ENCODE results near the gene GRIK5.
"Not testable (repeated sequence)": the region's sequence is repeated elsewhere in the genome, so short reads cannot be mapped to it uniquely, and the experiment has no call there.

GRIK5 gene

GRCh38 chr19:42006569-42006968 lies 63.4 kb downstream of the GRIK5 start:
- no peak for DNase-seq

DNA sequence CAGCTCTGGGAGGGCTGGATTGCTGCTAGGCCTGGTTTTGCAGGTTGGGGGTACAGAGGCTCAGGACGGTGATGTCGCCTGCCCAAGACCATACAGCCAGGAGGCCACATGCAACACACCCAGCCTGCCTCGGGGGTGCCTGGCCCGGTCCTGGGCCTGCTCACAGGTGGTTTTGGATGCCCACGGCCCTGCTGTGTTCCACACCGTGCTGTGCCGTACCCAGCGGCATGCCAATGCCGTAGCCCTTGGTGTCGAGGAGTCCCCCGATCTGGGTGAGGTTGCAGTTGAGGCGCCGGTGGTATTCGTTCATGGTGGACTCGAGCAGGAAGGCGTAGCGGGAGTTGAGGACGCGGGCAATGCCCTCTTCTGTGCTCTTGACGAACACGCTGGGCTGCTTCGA lies 64.5 kb downstream of the GRIK5 start:
- DNase-seq, result no peak

- no peak for DNase-seq
Observed at GRCh38 chr19:42003506-42004294, 66.3 kb downstream of the GRIK5 start.

DNA sequence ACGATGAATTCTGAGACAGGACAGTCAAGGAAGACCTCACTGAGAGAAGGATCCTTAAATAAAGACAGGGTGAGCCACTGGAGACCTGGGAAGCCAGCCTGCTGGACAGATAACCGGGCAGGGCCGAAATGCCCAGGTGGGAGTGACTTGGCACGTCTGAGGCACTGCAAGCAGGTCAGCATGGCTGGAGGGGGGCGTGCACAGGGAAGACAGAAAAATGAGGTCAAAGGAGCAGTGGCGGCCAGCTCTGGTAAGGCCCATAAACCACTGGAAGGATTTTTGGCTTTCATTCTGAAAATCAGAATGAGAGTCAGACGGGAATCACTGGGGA lies 70.2 kb downstream of the GRIK5 start:
- DNase-seq, result no peak

DNA sequence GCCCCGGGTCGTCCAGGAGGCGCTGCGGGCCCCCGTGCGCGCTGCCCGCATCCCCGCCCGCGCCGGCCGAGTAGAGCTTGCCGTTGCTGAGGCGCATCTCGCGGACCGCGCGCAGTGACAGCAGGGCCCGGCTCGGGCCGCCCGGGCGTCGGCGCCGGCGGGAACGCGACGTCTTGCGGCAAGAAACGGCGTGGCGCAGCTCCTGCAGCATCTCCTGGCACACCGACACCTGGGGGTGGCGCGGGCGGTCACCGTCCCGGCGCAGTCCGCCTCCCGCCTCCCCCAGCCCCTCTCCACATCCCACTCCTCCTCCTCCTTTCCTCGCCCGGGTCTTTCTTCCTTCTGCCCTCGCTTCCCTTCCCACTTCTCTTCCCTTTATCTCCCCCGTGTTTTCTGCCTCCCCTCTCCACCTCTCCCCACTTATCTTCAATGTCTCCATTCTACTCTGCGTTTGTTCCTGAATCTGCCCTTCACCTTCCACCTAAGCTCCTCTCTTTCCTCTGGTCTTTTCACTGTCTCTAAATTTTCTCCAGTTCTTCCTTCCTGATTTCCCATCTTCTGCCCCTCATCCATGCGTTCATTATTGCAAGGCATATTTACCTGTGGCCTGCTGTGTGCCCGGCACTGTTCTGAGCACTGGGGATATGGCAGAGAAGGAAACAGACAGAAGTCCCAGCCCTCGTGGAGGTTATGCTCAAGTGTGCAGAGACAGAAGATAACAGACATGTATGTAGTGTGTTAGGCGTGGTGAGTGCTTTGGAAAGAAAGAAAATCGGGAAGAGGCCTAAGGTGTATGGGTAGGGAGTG lies 70.7 kb downstream of the GRIK5 start:
- no peak for DNase-seq

DNA sequence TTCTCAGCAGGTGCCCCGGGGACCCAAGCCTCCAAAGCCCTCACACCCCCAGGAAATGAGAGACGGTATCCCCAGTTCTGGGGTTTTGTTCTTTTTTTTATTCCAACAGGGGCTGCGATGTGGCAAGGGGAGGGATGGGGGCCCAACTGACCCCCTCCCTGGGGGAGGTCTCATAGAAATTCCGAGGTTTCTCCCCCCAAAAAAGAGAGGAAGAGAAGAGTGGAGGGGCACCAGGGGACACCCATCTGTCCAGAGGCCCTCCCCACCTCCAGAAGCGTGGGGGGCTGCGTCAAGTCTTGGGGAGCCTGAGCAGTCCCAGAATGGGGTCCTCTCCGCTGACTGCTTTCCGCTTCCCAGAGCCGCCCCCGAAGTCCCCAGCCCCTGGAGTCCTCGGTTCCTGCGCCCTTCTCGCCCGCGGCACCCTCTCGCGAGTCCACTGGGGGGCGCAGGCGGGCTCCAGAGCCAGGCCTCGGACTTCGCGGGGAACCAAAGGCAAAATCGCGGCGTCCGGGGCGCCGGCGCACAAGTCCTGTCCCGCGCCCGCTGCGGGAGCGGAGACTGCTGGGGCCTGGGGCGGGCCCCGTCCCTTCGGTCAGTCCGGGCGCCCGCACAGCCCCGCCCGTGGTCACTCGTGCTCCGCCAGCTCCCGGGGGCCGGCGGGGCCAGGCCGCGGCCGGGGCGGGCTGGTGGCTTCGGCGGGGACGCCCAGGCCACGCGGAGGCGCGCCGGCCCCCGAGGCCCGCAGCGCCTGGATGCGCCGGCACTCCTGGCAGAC lies 71.6 kb downstream of the GRIK5 start:
- DNase-seq, result no peak

- DNase-seq, result no peak
Observed at GRCh38 chr19:41997851-41998229, 72.2 kb downstream of the GRIK5 start.

- DNase-seq, result no peak
Observed at GRCh38 chr19:41997121-41997850, 72.7 kb downstream of the GRIK5 start.

- no peak for DNase-seq
Observed at GRCh38 chr19:41995959-41996797, 73.8 kb downstream of the GRIK5 start.

DNA sequence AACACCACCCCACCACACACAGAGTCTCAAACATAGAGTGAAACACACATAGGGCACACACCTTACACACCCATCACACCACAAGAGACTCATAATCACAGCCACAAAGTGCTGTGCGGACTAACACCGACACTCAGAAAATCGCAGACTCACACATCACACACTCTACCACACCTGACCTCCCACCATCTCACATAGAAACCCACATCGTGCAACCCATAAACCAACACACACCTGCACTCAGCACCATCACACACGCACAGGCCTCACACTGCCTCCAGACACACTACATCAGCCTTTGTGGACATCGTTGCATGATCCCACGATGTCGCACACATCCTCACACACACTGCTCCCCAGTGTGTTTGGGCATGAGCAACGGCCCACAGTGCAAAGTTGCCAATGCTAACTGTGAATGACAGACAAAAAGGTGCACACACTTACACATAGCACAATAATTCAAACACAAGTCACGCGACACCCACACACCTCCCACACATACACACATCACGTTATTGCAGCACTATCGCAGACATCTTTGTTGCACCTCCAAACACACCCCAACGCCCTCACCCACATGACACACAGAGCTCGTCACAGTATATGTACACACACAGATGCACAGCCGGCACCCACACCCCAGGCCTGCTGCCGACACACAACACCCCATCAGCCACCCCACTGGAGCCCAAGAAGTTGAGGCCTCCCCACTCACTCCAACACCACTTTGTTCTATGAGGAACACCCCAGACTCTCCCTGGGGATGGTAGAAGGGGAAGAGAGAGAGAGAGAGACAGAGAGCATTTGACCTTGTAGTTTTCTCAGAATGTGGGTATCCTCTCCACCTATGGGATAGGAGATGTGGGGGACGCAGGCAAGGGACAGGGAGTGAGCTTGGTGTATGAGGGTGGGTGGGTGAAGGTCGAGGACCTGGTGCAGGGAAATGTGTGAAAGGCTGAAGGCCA lies 74.7 kb downstream of the GRIK5 start:
- DNase-seq, result no peak

DNA sequence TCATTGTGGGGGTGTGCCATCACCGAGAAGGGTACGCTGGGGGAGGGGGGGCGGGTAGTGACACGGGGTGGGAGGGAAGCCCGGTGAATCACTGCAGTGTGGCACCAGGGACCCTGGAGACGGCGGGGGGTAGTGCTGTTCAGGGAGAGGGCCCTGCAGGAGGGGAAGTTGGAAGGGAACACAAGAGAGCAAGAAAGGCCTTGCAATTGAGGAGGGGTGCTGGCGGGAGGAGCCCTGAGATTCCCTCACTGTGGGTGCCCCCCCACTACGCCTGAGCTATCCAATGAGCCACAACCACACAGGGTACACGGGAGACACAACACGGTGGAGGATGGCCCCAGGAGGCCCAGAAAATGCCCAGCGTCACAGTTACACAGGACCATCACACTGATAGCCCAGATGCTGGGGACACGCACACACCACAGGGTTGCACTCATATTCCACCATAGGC lies 75.5 kb downstream of the GRIK5 start:
- DNase-seq, result no peak

- DNase-seq, result peak; percentile 18
Observed at GRCh38 chr19:41993612-41994483, 76.2 kb downstream of the GRIK5 start, which contains the start of gene ATP1A3. ATP1A3 (minus strand) TSS chr19:41994230; CDS start chr19:41994076, 154 bp downstream.

GRCh38 chr19:41991925-41992569 lies 78.0 kb downstream of the GRIK5 start:
- not testable (repeated sequence) for DNase-seq

- no peak for DNase-seq
Observed at GRCh38 chr19:41991025-41991424, 79.0 kb downstream of the GRIK5 start.

- DNase-seq, result no peak
Observed at GRCh38 chr19:41990615-41991014, 79.4 kb downstream of the GRIK5 start.

GRCh38 chr19:41990028-41990427 lies 80.0 kb downstream of the GRIK5 start:
- DNase-seq, result no peak

GRCh38 chr19:41988947-41989346 lies 81.1 kb downstream of the GRIK5 start:
- no peak for DNase-seq

GRCh38 chr19:41987141-41987860 lies 82.7 kb downstream of the GRIK5 start:
- DNase-seq, result no peak
